ENCODE data around the gene HEBP2.

GRCh38 chr6:138415125-138415524 lies 11.1 kb downstream of the HEBP2 start:
- TF ChIP-seq GABPA (IDR thresholded peaks at IDR 0.05; ENCODE audit: low read depth, low read length) (no peak), GABPA (CRISPR knock-in tag; IDR thresholded peaks at IDR 0.05; ENCODE audit: low read depth) (no peak), HBP1 (CRISPR knock-in tag; IDR thresholded peaks at IDR 0.05; ENCODE audit: low read depth) (no peak), ZNF362 (CRISPR knock-in tag; IDR thresholded peaks at IDR 0.05; ENCODE audit: borderline replicate concordance) (no peak)
